GM12878 (cell line): ENCODE measurements around the gene PEX12. TPM values are rescaled to one million over a fixed set of nuclear protein-coding genes. Genes with fewer than 3 reads are reported as not detected.
A peak's percentile ranks its signal among the peaks of the same experiment; 100 is the strongest.

Experiments
- CBX5 ChIP-seq: sonication (generic); IDR thresholded peaks from 2 replicates; pipeline ENCODE4 v1.6.1; 2016; ENCODE audit warnings: low read depth, moderate library complexity, mild to moderate bottlenecking, inconsistent platforms
- IKZF2 ChIP-seq, 2 experiments: fragments of 450-650 bp; IDR thresholded peaks; 2 replicates each; pipeline ENCODE4 v1.6.1; 2017; ENCODE audit warnings: mild to moderate bottlenecking in 2 of 2, moderate library complexity in 2 of 2
- KLF5 ChIP-seq: fragments of 450-650 bp; IDR thresholded peaks from 2 replicates; pipeline ENCODE4 v1.6.1; 2014; ENCODE audit warnings: mild to moderate bottlenecking; ENCODE audit not compliant: partially characterized antibody
- NFIC ChIP-seq: IDR thresholded peaks from 2 replicates; pipeline ENCODE4 v1.6.1; 2012; ENCODE audit warnings: low read depth, mild to moderate bottlenecking, inconsistent platforms, low read length, moderate library complexity
- NR2F1 ChIP-seq: fragments of 450-650 bp; conservative IDR thresholded peaks from 2 replicates; pipeline ENCODE4 v1.6.1; 2017; ENCODE audit warnings: mild to moderate bottlenecking
- RUNX3 ChIP-seq: IDR thresholded peaks from 2 replicates; pipeline ENCODE4 v1.6.1; 2012; ENCODE audit warnings: low read length, inconsistent platforms
- SMAD5 ChIP-seq: IDR thresholded peaks from 2 replicates; pipeline ENCODE4 v1.6.1; 2016; ENCODE audit warnings: antibody characterized with exemption, low read depth
- WRNIP1 ChIP-seq: IDR thresholded peaks from 2 replicates; pipeline ENCODE4 v1.6.1; 2011; ENCODE audit warnings: low read depth, low read length, improper control_type of control experiment, borderline replicate concordance
- polyA plus RNA-seq, 11 experiments: library from polyadenylated mRNA; depleted of rRNA in 4 of 11; unstranded in 6 of 11; stranded (reverse) in 5 of 11; fragments of >200 nt; fragmentation: Nextera tagmentation in 4 of 11; fragmentation: Illumina TruSeq in 1 of 11; extraction: Ambion mirVana in 4 of 11; extraction: Trizol in 1 of 11; gene quantifications; 1 replicate in 1 of 11; 2 replicates in 10 of 11; pipeline versions ENCODE4 v1.2.1 to v1.2.3, GENCODE V29; 2011 to 2016; ENCODE audit warnings: inconsistent platforms in 2 of 11, missing spikeins in 2 of 11, low read depth in 1 of 11
- total RNA-seq, 4 experiments: library from RNA; depleted of rRNA in 3 of 4; stranded (reverse); fragments of >200 nt in 3 of 4; fragmentation: Illumina TruSeq in 1 of 4; extraction: Trizol in 1 of 4; gene quantifications; 2 replicates each; pipeline versions ENCODE4 v1.2.1 to v1.2.3, GENCODE V29; 2013 to 2021
- TF ChIP-seq, protein P1 (sequence below): fragments of 150-350 bp; IDR thresholded peaks from 2 replicates; pipeline ENCODE4 v1.6.1; 2016; ENCODE audit warnings: low read depth, low read length
- TF ChIP-seq, protein P2 (sequence below), 3 experiments: IDR thresholded peaks in 2 of 3; conservative IDR thresholded peaks in 1 of 3; 2 replicates each; pipeline ENCODE4 v1.5.1; 2011; ENCODE audit warnings: low read depth in 3 of 3, low read length in 3 of 3, mild to moderate bottlenecking in 3 of 3, control low read depth in 2 of 3, moderate library complexity in 2 of 3, inconsistent platforms in 1 of 3, mixed read lengths in 1 of 3; ENCODE audit not compliant: control insufficient read depth in 2 of 3, insufficient read depth in 1 of 3; ENCODE audit errors: extremely low read depth in 1 of 3
- TF ChIP-seq, protein P3 (sequence below): IDR thresholded peaks from 2 replicates; pipeline ENCODE4 v1.6.1; 2011; ENCODE audit warnings: low read depth, low read length, improper control_type of control experiment, borderline replicate concordance
- TF ChIP-seq, protein P4 (sequence below): IDR thresholded peaks from 2 replicates; pipeline ENCODE4 v1.6.1; 2011; ENCODE audit warnings: borderline replicate concordance, low read depth, mild to moderate bottlenecking, moderate library complexity, mixed read lengths, low read length; ENCODE audit not compliant: insufficient read depth; ENCODE audit errors: extremely low read length
- TF ChIP-seq, protein P5 (sequence below): IDR thresholded peaks from 2 replicates; pipeline ENCODE4 v1.6.1; 2012; ENCODE audit warnings: improper control_type of control experiment, low read depth, low read length; ENCODE audit not compliant: insufficient replicate concordance
- TF ChIP-seq, protein P6 (sequence below): IDR thresholded peaks from 2 replicates; pipeline ENCODE4 v1.6.1; 2011; ENCODE audit warnings: mild to moderate bottlenecking, low read depth, low read length, moderate library complexity; ENCODE audit not compliant: insufficient replicate concordance

Gene PEX12
- total and polyA plus RNA-seq, 10 of the 15 experiments (the other 5 are each of a cell fraction or from before 2014, with no cell fraction given), result 2.9 to 15.8 (median 4.6) TPM

DNA sequence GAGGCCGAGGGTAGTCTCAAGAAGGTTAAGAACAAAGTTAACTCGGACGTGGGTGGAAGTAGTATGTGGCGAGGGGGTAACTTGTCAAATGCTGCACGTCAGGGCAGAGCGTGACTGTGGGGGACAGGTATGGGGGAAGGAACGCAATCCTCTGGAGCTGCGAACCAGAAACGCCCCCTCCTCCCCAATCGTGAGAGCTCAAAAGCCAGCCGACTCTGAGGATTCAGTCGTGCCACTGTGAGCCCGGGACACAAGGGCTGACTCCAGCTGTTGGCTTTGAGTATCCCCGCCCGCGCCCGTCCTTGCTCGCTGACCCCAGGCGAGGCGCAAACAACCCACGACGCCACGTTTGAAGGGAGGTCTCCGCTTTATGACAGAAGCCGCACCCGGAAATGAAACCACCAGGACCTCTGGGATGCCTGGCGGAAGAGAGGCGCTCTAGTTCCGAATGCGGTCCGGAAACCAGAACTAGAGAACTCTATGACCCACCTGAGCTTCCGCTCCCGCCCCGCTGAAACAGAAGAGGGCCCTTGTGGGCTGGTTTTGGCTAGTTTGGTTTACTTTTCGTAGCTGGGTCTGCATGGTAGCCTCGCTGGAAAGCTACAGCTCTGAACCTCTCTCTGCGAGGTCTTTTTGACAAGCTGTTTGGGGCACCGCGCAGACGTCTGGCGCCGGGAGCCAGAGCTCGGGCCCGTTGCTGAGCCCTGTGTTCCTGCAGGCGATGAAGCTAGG is at the start of gene PEX12 (continued):
- TF ChIP-seq, protein P1, sequence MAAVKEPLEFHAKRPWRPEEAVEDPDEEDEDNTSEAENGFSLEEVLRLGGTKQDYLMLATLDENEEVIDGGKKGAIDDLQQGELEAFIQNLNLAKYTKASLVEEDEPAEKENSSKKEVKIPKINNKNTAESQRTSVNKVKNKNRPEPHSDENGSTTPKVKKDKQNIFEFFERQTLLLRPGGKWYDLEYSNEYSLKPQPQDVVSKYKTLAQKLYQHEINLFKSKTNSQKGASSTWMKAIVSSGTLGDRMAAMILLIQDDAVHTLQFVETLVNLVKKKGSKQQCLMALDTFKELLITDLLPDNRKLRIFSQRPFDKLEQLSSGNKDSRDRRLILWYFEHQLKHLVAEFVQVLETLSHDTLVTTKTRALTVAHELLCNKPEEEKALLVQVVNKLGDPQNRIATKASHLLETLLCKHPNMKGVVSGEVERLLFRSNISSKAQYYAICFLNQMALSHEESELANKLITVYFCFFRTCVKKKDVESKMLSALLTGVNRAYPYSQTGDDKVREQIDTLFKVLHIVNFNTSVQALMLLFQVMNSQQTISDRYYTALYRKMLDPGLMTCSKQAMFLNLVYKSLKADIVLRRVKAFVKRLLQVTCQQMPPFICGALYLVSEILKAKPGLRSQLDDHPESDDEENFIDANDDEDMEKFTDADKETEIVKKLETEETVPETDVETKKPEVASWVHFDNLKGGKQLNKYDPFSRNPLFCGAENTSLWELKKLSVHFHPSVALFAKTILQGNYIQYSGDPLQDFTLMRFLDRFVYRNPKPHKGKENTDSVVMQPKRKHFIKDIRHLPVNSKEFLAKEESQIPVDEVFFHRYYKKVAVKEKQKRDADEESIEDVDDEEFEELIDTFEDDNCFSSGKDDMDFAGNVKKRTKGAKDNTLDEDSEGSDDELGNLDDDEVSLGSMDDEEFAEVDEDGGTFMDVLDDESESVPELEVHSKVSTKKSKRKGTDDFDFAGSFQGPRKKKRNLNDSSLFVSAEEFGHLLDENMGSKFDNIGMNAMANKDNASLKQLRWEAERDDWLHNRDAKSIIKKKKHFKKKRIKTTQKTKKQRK, result no peak
- no peak for TF ChIP-seq WRNIP1
- TF ChIP-seq, protein P2, sequence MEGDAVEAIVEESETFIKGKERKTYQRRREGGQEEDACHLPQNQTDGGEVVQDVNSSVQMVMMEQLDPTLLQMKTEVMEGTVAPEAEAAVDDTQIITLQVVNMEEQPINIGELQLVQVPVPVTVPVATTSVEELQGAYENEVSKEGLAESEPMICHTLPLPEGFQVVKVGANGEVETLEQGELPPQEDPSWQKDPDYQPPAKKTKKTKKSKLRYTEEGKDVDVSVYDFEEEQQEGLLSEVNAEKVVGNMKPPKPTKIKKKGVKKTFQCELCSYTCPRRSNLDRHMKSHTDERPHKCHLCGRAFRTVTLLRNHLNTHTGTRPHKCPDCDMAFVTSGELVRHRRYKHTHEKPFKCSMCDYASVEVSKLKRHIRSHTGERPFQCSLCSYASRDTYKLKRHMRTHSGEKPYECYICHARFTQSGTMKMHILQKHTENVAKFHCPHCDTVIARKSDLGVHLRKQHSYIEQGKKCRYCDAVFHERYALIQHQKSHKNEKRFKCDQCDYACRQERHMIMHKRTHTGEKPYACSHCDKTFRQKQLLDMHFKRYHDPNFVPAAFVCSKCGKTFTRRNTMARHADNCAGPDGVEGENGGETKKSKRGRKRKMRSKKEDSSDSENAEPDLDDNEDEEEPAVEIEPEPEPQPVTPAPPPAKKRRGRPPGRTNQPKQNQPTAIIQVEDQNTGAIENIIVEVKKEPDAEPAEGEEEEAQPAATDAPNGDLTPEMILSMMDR (IDR thresholded peaks at IDR 0.05 in 2 of 3, conservative IDR thresholded peaks at IDR 0.05 in 1 of 3; ENCODE audit: control insufficient read depth in 2 of 3, extremely low read depth in 1 of 3, insufficient read depth in 1 of 3, low read depth in 3 of 3, low read length in 3 of 3), result no peak
- TF ChIP-seq, protein P3, sequence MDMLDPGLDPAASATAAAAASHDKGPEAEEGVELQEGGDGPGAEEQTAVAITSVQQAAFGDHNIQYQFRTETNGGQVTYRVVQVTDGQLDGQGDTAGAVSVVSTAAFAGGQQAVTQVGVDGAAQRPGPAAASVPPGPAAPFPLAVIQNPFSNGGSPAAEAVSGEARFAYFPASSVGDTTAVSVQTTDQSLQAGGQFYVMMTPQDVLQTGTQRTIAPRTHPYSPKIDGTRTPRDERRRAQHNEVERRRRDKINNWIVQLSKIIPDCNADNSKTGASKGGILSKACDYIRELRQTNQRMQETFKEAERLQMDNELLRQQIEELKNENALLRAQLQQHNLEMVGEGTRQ, result no peak
- TF ChIP-seq CBX5, result no peak
- peak; percentile 24; the same call in 1 of the 2 replicates for TF ChIP-seq NFIC
- TF ChIP-seq, protein P4, sequence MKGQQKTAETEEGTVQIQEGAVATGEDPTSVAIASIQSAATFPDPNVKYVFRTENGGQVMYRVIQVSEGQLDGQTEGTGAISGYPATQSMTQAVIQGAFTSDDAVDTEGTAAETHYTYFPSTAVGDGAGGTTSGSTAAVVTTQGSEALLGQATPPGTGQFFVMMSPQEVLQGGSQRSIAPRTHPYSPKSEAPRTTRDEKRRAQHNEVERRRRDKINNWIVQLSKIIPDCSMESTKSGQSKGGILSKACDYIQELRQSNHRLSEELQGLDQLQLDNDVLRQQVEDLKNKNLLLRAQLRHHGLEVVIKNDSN, result no peak
- peak; percentile 92 for TF ChIP-seq RUNX3
- peak; percentile 56 for TF ChIP-seq SMAD5
- peak; percentile 88 for TF ChIP-seq NR2F1
- TF ChIP-seq, protein P5, sequence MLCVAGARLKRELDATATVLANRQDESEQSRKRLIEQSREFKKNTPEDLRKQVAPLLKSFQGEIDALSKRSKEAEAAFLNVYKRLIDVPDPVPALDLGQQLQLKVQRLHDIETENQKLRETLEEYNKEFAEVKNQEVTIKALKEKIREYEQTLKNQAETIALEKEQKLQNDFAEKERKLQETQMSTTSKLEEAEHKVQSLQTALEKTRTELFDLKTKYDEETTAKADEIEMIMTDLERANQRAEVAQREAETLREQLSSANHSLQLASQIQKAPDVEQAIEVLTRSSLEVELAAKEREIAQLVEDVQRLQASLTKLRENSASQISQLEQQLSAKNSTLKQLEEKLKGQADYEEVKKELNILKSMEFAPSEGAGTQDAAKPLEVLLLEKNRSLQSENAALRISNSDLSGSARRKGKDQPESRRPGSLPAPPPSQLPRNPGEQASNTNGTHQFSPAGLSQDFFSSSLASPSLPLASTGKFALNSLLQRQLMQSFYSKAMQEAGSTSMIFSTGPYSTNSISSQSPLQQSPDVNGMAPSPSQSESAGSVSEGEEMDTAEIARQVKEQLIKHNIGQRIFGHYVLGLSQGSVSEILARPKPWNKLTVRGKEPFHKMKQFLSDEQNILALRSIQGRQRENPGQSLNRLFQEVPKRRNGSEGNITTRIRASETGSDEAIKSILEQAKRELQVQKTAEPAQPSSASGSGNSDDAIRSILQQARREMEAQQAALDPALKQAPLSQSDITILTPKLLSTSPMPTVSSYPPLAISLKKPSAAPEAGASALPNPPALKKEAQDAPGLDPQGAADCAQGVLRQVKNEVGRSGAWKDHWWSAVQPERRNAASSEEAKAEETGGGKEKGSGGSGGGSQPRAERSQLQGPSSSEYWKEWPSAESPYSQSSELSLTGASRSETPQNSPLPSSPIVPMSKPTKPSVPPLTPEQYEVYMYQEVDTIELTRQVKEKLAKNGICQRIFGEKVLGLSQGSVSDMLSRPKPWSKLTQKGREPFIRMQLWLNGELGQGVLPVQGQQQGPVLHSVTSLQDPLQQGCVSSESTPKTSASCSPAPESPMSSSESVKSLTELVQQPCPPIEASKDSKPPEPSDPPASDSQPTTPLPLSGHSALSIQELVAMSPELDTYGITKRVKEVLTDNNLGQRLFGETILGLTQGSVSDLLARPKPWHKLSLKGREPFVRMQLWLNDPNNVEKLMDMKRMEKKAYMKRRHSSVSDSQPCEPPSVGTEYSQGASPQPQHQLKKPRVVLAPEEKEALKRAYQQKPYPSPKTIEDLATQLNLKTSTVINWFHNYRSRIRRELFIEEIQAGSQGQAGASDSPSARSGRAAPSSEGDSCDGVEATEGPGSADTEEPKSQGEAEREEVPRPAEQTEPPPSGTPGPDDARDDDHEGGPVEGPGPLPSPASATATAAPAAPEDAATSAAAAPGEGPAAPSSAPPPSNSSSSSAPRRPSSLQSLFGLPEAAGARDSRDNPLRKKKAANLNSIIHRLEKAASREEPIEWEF, result no peak
- TF ChIP-seq IKZF2 (IDR thresholded peaks at IDR 0.05), result peak; percentile 59 to 74; a peak in 3 of 4 replicates
- TF ChIP-seq, protein P6, sequence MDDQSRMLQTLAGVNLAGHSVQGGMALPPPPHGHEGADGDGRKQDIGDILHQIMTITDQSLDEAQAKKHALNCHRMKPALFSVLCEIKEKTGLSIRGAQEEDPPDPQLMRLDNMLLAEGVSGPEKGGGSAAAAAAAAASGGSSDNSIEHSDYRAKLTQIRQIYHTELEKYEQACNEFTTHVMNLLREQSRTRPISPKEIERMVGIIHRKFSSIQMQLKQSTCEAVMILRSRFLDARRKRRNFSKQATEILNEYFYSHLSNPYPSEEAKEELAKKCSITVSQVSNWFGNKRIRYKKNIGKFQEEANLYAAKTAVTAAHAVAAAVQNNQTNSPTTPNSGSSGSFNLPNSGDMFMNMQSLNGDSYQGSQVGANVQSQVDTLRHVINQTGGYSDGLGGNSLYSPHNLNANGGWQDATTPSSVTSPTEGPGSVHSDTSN, result no peak
- peak; percentile 72 for TF ChIP-seq KLF5
